Thyroid gland (tissue), 4 donors: ENCODE measurements around the gene NT5DC2.

ENCODE experiments used
- POLR2A ChIP-seq, 2 donors: fragments of 450-650 bp; IDR thresholded peaks; one replicate each; pipeline ENCODE4 v1.6.1; 2017; ENCODE audit warnings: antibody characterized with exemption in 2 of 2, mild to moderate bottlenecking in 2 of 2, moderate library complexity in 1 of 2
- TF ChIP-seq, protein P1 (sequence below), 6 experiments: fragments of 200-600 bp in 3 of 6; fragments of 450-650 bp in 3 of 6; sonication (generic) in 3 of 6; IDR thresholded peaks; one replicate each; pipeline ENCODE4 v1.5.1; 2016 to 2019; ENCODE audit warnings: antibody characterized with exemption in 6 of 6, mild to moderate bottlenecking in 2 of 6, inconsistent platforms in 1 of 6, moderate library complexity in 1 of 6

- TF ChIP-seq, protein P1, sequence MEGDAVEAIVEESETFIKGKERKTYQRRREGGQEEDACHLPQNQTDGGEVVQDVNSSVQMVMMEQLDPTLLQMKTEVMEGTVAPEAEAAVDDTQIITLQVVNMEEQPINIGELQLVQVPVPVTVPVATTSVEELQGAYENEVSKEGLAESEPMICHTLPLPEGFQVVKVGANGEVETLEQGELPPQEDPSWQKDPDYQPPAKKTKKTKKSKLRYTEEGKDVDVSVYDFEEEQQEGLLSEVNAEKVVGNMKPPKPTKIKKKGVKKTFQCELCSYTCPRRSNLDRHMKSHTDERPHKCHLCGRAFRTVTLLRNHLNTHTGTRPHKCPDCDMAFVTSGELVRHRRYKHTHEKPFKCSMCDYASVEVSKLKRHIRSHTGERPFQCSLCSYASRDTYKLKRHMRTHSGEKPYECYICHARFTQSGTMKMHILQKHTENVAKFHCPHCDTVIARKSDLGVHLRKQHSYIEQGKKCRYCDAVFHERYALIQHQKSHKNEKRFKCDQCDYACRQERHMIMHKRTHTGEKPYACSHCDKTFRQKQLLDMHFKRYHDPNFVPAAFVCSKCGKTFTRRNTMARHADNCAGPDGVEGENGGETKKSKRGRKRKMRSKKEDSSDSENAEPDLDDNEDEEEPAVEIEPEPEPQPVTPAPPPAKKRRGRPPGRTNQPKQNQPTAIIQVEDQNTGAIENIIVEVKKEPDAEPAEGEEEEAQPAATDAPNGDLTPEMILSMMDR (IDR thresholded peaks at IDR 0.05) = no peak
- TF ChIP-seq POLR2A (IDR thresholded peaks at IDR 0.05) = no peak
These were observed 56.4 kb downstream of the NT5DC2 start for GRCh38 chr3:52477076-52477795.
